Transverse colon (tissue), 4 donors: ENCODE results near the gene DIP2A. TPM values are rescaled to one million over a fixed set of nuclear protein-coding genes. Genes with fewer than 3 reads are reported as not detected.

ENCODE experiments used
- DNase-seq: peaks from one replicate; pipeline ENCODE4 v3.0.0-alpha.2; 2019
- H3K27ac ChIP-seq, 4 donors: fragments of 200-600 bp; sonication (generic); 2 replicates each; pipeline ENCODE4 v1.5.1; 2016 to 2018; ENCODE audit warnings: inconsistent platforms in 4 of 4
- H3K27me3 ChIP-seq: fragments of 200-600 bp; sonication (generic); 2 replicates; pipeline ENCODE4 v1.5.1; 2017; ENCODE audit warnings: inconsistent platforms
- H3K36me3 ChIP-seq, 4 donors: fragments of 200-600 bp; sonication (generic); 2 replicates each; pipeline ENCODE4 v1.5.1; 2017 to 2019; ENCODE audit warnings: inconsistent platforms in 4 of 4
- H3K4me1 ChIP-seq, 4 donors: fragments of 200-600 bp; sonication (generic); 2 replicates each; pipeline ENCODE4 v1.5.1; 2017 to 2020; ENCODE audit warnings: inconsistent platforms in 4 of 4
- H3K4me3 ChIP-seq, 4 donors: fragments of 200-600 bp; sonication (generic); 1 replicate in 1 of 4; 2 replicates in 3 of 4; pipeline versions ENCODE4 v1.5.1 to v1.6.1; 2017 to 2019; ENCODE audit warnings: inconsistent platforms in 4 of 4
- H3K9me3 ChIP-seq, 2 donors: fragments of 200-600 bp; sonication (generic); 2 replicates each; pipeline ENCODE4 v1.5.1; 2017 to 2019; ENCODE audit warnings: inconsistent platforms in 2 of 2
- EP300 ChIP-seq: sonication (generic); formaldehyde crosslinking; IDR thresholded peaks from one replicate; pipeline ENCODE4 v1.6.1; 2017; ENCODE audit warnings: antibody characterized with exemption, low read depth
- POLR2A ChIP-seq: fragments of 450-650 bp; IDR thresholded peaks from one replicate; pipeline ENCODE4 v1.6.1; 2016; ENCODE audit warnings: antibody characterized with exemption, mild to moderate bottlenecking, moderate library complexity
- POLR2AphosphoS5 ChIP-seq, 3 donors: sonication (generic); formaldehyde crosslinking; IDR thresholded peaks; one replicate each; pipeline ENCODE4 v1.6.1; 2016; ENCODE audit warnings: antibody characterized with exemption in 3 of 3
- WGBS, 2 donors: methylation state at CpG; one replicate each; pipeline ENCODE4 v1.1.5; 2018; ENCODE audit warnings: low coverage in 1 of 2; 5-methylcytosine and 5-hydroxymethylcytosine counted together
- in situ Hi-C, 4 donors: fragments of 200-750 bp; cut with MboI; loops; one replicate each; pipeline versions ENCODE4 v1.15.0 to v1.15.1; 2017; ENCODE audit warnings: low sequenced_read_pairs in 3 of 4, low pct_ligation_motif_present in 1 of 4, low pct_unique_long_range_greater_than_20kb in 1 of 4
- intact Hi-C: fragments of 100-400 bp; cut with DNase I; formaldehyde crosslinking; loops from one replicate; pipeline ENCODE4 v1.15.1; 2023; ENCODE audit warnings: low total_unique reads
- total RNA-seq, 4 donors: library from RNA; depleted of rRNA; stranded (reverse); fragments of >200 nt; gene quantifications; one replicate each; pipeline ENCODE4 v1.1.0, GENCODE V29; 2016
- TF ChIP-seq, protein P1 (sequence below), 5 experiments: fragments of 200-600 bp in 3 of 5; fragments of 450-650 bp in 2 of 5; sonication (generic) in 3 of 5; IDR thresholded peaks; 1 replicate in 2 of 5; 2 replicates in 3 of 5; pipeline ENCODE4 v1.5.1; 2016 to 2017; ENCODE audit warnings: antibody characterized with exemption in 5 of 5, inconsistent platforms in 3 of 5, mild to moderate bottlenecking in 2 of 5, moderate library complexity in 1 of 5

DIP2A gene
- total RNA-seq, 4 donors from 2014 or later, result 68.8 to 121 (median 92.9) TPM

DNA sequence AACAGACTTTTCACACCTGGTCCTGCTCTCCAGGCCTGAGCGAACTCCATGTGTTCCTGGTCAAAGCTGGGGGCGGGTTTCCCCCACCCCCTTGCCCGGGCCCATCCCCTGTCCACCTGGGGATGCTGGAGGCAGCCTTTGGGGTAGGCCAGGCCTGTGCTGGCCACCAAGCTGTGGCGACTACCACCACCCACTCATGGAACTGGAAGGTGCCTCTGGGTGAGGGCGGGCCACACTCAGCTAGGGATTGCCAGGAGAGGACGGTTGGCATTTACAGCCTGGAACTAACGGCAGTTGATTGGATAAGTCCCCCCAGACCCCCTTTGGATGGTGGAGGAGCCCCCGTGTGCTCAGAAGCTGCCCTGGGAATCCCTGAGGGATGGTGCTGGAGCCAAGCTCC is 138.3 kb downstream of the DIP2A start:
- TF ChIP-seq POLR2AphosphoS5 (IDR thresholded peaks at IDR 0.05), result no peak
- TF ChIP-seq, protein P1, sequence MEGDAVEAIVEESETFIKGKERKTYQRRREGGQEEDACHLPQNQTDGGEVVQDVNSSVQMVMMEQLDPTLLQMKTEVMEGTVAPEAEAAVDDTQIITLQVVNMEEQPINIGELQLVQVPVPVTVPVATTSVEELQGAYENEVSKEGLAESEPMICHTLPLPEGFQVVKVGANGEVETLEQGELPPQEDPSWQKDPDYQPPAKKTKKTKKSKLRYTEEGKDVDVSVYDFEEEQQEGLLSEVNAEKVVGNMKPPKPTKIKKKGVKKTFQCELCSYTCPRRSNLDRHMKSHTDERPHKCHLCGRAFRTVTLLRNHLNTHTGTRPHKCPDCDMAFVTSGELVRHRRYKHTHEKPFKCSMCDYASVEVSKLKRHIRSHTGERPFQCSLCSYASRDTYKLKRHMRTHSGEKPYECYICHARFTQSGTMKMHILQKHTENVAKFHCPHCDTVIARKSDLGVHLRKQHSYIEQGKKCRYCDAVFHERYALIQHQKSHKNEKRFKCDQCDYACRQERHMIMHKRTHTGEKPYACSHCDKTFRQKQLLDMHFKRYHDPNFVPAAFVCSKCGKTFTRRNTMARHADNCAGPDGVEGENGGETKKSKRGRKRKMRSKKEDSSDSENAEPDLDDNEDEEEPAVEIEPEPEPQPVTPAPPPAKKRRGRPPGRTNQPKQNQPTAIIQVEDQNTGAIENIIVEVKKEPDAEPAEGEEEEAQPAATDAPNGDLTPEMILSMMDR (IDR thresholded peaks at IDR 0.05), result no peak
- no peak for TF ChIP-seq POLR2A
- TF ChIP-seq EP300, result no peak
- H3K27me3 ChIP-seq, result no peaks in the 10 kb centered on the region
- in situ Hi-C loops, result no loop called here
- peaks cover 0 to 6% (median 0%) of the 10 kb centered on the region in 4 donors for H3K4me1 ChIP-seq
- H3K4me3 ChIP-seq, result no peak overlapping the region
- WGBS, 2 donors, result 73% methylated on average over 7 of the region's 8 CpGs; no CpG with 5 or more reads in 1 of the 2 donors
- peaks cover 0 to 2% of the 10 kb centered on the region in 2 donors for H3K9me3 ChIP-seq
- DNase-seq, result no peak
- no peak overlapping the region for H3K27ac ChIP-seq
- H3K36me3 ChIP-seq, result no peaks in the 10 kb centered on the region
- intact Hi-C loops, result no loop called here

DNA sequence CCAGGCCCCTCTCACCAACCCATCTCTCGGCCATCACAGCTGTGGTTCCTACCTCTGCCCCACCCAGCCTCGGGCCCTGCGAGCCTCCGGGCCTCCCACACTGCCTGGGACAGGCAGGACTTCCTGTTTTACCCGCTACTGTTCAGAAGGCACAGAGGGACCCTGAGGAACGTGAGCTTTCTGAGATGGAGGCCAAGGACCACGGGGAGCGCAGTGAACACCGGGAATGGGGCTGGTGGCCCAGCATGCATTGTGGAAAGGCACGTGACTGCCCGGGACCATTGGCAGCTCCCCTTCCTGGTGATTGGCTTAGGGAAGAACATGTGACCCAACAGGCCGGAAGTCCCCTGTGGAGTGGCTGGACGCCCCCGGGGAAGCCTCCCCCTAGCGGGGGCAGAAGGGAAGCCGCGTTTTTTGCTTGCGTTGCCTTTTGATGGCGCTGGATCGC is 139.2 kb downstream of the DIP2A start:
- no peak overlapping the region for H3K4me3 ChIP-seq
- H3K36me3 ChIP-seq, result no peaks in the 10 kb centered on the region
- no peak for DNase-seq
- in situ Hi-C loops, result no loop called here
- no peak overlapping the region for H3K27ac ChIP-seq
- no peaks in the 10 kb centered on the region for H3K27me3 ChIP-seq
- no peak for TF ChIP-seq EP300
- TF ChIP-seq POLR2AphosphoS5 (IDR thresholded peaks at IDR 0.05), result no peak
- no peak for TF ChIP-seq POLR2A
- TF ChIP-seq, protein P1 (IDR thresholded peaks at IDR 0.05), result no peak
- WGBS, 2 donors, result 94% methylated on average over 20 of the region's 20 CpGs; no CpG with 5 or more reads in 1 of the 2 donors
- H3K4me1 ChIP-seq, result peaks cover 0 to 7% (median 0%) of the 10 kb centered on the region in 4 donors
- intact Hi-C loops, result no loop called here
- H3K9me3 ChIP-seq, result peaks cover 0 to 2% of the 10 kb centered on the region in 2 donors

DNA sequence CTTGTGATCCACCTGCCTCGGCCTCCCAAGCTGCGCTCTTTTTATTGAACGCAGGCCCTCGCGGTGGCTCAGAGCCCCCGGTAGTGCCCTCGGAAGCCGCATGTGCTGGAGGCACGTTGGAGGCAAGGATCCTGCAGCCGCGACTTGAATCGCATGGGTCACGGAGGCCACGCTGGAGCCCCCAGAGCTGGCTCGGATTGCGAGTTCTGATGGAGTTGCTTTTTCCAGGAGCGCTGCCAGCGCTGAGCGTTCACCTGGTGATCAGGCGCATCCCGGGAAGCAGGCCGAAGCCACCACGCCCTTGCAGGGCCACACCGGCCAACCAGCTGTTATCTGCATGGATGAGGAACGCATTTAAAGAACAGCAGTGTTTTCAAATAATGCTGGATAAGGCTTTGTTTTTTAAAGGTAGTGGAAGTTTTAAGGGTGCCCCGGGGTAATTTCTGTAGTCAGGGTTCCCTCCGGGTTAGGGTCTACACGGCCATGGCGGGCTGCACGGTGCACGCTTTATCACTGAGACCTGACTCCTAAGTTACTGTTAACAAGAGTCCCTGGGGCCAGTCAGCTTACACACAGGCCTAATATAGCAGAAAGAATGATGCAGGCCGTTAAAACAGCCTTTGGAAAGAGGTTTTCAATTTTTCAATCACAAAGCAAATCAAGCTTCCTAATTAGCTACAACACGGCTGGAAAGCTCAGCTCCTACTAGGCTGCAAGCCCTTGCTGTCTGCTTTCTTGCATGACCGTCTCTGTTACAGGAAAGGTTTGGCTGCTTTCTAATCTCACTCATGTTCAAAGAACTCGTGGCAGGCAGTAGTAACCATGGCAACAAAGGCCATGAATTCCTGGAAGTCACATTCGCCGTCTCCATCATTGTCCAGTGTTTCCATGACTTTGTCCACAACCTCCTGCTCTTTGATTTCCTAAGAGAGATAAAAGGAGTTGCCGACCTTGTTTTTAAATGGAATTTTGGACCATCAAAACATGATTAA is 140.2 kb downstream of the DIP2A start:
- DNase-seq, result no peak
- peaks cover 0 to 2% of the 10 kb centered on the region in 2 donors for H3K9me3 ChIP-seq
- no peak overlapping the region for H3K4me3 ChIP-seq
- in situ Hi-C loops (no loop called here), intact Hi-C loops (no loop called here)
- no peaks in the 10 kb centered on the region for H3K27me3 ChIP-seq
- WGBS, 2 donors, result 44 to 87% methylated on average over 9 to 38 of the region's 38 CpGs
- no peaks in the 10 kb centered on the region for H3K36me3 ChIP-seq
- no peak overlapping the region for H3K27ac ChIP-seq
- no peak for TF ChIP-seq EP300
- TF ChIP-seq POLR2AphosphoS5 (IDR thresholded peaks at IDR 0.05), result peak in 1 of 3 donors; percentile 20
- TF ChIP-seq, protein P1 (IDR thresholded peaks at IDR 0.05), result no peak
- peaks cover 0 to 9% (median 0%) of the 10 kb centered on the region in 4 donors for H3K4me1 ChIP-seq

DNA sequence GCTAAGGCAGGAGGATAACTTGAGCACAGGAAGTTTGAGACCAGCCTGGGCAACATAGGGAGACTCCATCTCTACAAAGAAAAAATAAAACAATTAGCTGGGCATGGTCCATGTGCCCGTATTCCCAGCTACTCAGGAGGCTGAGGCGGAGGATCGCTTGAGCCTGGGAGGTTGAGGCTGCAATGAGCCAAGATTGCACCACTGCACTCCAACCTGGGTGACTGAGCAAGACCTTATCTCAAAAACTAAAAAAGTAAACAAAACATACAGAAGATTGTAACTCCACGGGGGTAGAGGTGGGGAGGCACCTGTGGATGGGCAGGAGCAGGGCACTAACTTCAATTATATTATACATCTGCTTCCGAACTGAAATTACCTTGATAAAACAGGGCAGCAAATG is 141.6 kb downstream of the DIP2A start:
- DNase-seq, result no peak
- H3K4me1 ChIP-seq, result peaks cover 0 to 10% (median 0%) of the 10 kb centered on the region in 4 donors
- TF ChIP-seq, protein P1 (IDR thresholded peaks at IDR 0.05), result no peak
- no peak for TF ChIP-seq POLR2A
- no peak for TF ChIP-seq POLR2AphosphoS5 (IDR thresholded peaks at IDR 0.05)
- no peak for TF ChIP-seq EP300
- in situ Hi-C loops (no loop called here), intact Hi-C loops (no loop called here)
- H3K27ac ChIP-seq, result no peak overlapping the region
- H3K36me3 ChIP-seq, result no peaks in the 10 kb centered on the region
- WGBS, 2 donors, result 64 to 68% methylated on average over 2 to 5 of the region's 5 CpGs
- no peaks in the 10 kb centered on the region for H3K9me3 ChIP-seq
- no peak overlapping the region for H3K4me3 ChIP-seq
- H3K27me3 ChIP-seq, result no peaks in the 10 kb centered on the region
